ENCODE data around the gene CTBP2. TPM values are rescaled to one million over a fixed set of nuclear protein-coding genes. Genes with fewer than 3 reads are reported as not detected.

The CTBP2 gene
- total RNA-seq, 1 experiment from 2014 or later: 77.8 TPM

DNA sequence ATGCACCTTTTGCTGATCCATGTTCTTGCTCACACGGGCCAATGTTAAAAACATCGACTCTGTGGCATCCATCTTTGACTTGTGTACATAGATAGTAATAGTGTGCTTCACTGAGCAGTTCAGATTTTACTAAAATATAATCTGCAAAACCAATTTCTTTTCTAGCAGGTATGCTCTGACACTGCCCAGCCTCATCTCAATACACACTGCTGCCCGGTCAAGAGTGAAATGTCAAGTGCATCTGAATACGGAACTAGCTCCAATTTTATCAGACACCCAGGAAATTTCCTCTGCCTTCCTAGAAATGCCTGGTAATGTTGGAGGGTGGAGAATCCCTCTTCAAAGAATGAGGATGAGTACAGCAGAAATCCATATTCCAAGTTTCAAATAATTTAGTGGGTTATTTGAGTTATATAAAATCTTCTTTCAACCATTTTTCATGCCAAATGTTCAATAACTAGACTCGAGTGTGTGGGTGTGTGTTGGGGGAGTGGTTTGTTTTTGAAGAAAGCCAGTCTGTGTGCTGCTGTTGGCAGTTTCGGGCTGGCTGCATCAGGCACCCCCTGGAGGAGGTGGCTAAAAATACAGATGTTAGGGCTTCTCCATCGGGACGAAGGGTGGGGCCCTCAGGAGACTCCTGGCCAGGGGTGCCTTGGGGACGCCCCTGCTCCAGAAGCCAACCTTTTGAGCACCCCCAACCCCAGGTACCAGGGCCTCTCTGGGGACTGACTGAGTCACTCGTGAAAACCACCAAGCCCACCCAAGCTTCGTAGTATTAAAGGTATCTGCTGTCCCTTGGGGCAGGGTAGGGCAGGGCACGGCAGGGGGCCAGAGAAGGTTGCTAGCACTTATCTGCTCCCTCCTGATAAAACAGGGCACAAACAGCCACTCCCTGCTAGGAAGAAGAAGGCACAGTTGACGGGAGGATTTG lies 15.4 kb downstream of the CTBP2 start:
- intact Hi-C loops (cut with micrococcal nuclease; ENCODE audit: unreplicated experiment): no loop called here
- BruUV-seq (replicated peaks): no TSS peak

DNA sequence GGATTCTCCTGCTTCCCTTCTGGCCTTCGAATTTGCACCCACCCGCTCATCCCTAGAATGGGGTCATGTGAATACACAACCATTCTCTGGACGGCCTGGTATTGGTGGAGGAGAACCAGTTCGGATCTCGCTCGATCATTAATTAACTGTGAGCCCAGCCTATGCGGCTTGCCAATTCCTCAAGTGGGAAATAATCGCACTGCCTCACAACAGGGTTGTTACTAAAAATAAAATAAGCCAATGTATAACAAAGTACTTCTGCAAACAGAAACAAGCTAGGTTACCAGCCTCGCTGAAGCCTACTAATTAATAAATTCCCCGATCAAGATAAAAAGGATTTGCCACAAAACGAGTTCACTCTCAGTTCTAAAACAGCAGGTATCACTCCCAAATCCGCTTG lies 16.2 kb downstream of the CTBP2 start:
- H3K4me1 ChIP-seq (ENCODE audit: insufficient read depth, low read length, poor library complexity, severe bottlenecking): peaks cover 42% of the 10 kb centered on the region
- ChIA-PET CTCF (interaction anchor here (1.0 kb wide), 1 partner anchor 96 kb away, joined by 3 read pairs; no protein-coding TSS in a partner anchor), POLR2A (ENCODE audit: low non-redundant PET) (no interaction called here)
- intact Hi-C loops (cut with micrococcal nuclease; ENCODE audit: unreplicated experiment): no loop called here
- H3K4me3 ChIP-seq (ENCODE audit: low read depth, low read length, poor library complexity, severe bottlenecking): no peak overlapping the region
- no peaks in the 10 kb centered on the region for H3K27me3 ChIP-seq (replicated peaks; ENCODE audit: insufficient read depth, low read depth, low read length, poor library complexity)
- DNase-seq (ENCODE audit: low spot score): no peak
- no peak overlapping the region for H3K27ac ChIP-seq (ENCODE audit: low read depth, low read length, poor library complexity, severe bottlenecking)
- H3K36me3 ChIP-seq (ENCODE audit: insufficient read depth, low read length, poor library complexity, severe bottlenecking): no peaks in the 10 kb centered on the region
- BruUV-seq (replicated peaks): no TSS peak
- no peak for TF ChIP-seq EZH2 (IDR thresholded peaks at IDR 0.05; ENCODE audit: borderline replicate concordance, low read depth, low read length, poor library complexity, severe bottlenecking)
- TF ChIP-seq, protein P1, sequence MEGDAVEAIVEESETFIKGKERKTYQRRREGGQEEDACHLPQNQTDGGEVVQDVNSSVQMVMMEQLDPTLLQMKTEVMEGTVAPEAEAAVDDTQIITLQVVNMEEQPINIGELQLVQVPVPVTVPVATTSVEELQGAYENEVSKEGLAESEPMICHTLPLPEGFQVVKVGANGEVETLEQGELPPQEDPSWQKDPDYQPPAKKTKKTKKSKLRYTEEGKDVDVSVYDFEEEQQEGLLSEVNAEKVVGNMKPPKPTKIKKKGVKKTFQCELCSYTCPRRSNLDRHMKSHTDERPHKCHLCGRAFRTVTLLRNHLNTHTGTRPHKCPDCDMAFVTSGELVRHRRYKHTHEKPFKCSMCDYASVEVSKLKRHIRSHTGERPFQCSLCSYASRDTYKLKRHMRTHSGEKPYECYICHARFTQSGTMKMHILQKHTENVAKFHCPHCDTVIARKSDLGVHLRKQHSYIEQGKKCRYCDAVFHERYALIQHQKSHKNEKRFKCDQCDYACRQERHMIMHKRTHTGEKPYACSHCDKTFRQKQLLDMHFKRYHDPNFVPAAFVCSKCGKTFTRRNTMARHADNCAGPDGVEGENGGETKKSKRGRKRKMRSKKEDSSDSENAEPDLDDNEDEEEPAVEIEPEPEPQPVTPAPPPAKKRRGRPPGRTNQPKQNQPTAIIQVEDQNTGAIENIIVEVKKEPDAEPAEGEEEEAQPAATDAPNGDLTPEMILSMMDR (conservative IDR thresholded peaks at IDR 0.05; ENCODE audit: low read depth, low read length): no peak
- H3K9me3 ChIP-seq (ENCODE audit: low read depth, low read length, poor library complexity, severe bottlenecking): no peaks in the 10 kb centered on the region

More for the DNA sequence above, 15.4 kb downstream of the CTBP2 start:
- Histone ChIP-seq H3K27ac (ENCODE audit: low read depth, low read length, poor library complexity, severe bottlenecking) (no peak overlapping the region), H3K27me3 (replicated peaks; ENCODE audit: insufficient read depth, low read depth, low read length, poor library complexity) (no peaks in the 10 kb centered on the region), H3K36me3 (ENCODE audit: insufficient read depth, low read length, poor library complexity, severe bottlenecking) (no peaks in the 10 kb centered on the region), H3K4me3 (ENCODE audit: low read depth, low read length, poor library complexity, severe bottlenecking) (no peak overlapping the region), H3K4me1 (ENCODE audit: insufficient read depth, low read length, poor library complexity, severe bottlenecking) (peaks cover 49% of the 10 kb centered on the region), H3K9me3 (ENCODE audit: low read depth, low read length, poor library complexity, severe bottlenecking) (no peaks in the 10 kb centered on the region)
- ChIA-PET POLR2A (ENCODE audit: low non-redundant PET) (no interaction called here), CTCF (interaction anchor here (1.0 kb wide), 1 partner anchor 97 kb away, joined by 3 read pairs; no protein-coding TSS in a partner anchor)
- TF ChIP-seq, protein P1 (conservative IDR thresholded peaks at IDR 0.05; ENCODE audit: low read depth, low read length): peak; percentile 68
- TF ChIP-seq EZH2 (IDR thresholded peaks at IDR 0.05; ENCODE audit: borderline replicate concordance, low read depth, low read length, poor library complexity, severe bottlenecking): no peak
- peak; percentile 68 for DNase-seq (ENCODE audit: low spot score)

DNA sequence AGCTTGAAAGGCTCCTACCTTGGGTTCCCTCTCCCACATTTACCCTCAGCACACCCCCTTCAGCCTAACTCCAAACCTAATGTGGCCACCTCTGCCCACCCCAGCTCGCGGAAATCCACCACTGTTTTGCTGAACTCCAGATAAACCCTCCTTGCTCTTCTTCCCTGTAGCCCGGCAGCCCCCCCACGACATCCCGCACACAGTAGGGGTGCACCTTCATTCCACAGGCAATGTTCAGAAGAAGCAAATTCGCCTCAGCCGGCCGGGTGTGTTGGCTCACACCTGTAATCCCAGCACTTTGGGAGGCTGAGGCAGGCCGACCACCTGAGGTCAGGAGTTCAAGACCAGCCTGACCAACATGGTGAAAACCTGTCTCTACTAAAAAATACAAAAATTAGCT lies 17.4 kb downstream of the CTBP2 start:
- TF ChIP-seq, protein P1 (conservative IDR thresholded peaks at IDR 0.05; ENCODE audit: low read depth, low read length): no peak
- no peak for TF ChIP-seq EZH2 (IDR thresholded peaks at IDR 0.05; ENCODE audit: borderline replicate concordance, low read depth, low read length, poor library complexity, severe bottlenecking)
- no TSS peak for BruUV-seq (replicated peaks)

More for the DNA sequence above, 17.4 kb downstream of the CTBP2 start:
- Histone ChIP-seq H3K9me3 (ENCODE audit: low read depth, low read length, poor library complexity, severe bottlenecking) (no peaks in the 10 kb centered on the region), H3K27me3 (replicated peaks; ENCODE audit: insufficient read depth, low read depth, low read length, poor library complexity) (no peaks in the 10 kb centered on the region), H3K4me3 (ENCODE audit: low read depth, low read length, poor library complexity, severe bottlenecking) (no peak overlapping the region), H3K4me1 (ENCODE audit: insufficient read depth, low read length, poor library complexity, severe bottlenecking) (peaks cover 29% of the 10 kb centered on the region), H3K36me3 (ENCODE audit: insufficient read depth, low read length, poor library complexity, severe bottlenecking) (no peaks in the 10 kb centered on the region), H3K27ac (ENCODE audit: low read depth, low read length, poor library complexity, severe bottlenecking) (peak overlapping the region; percentile 37)
- DNase-seq (ENCODE audit: low spot score): no peak
- CTCF ChIA-PET: no interaction called here
- intact Hi-C loops (cut with micrococcal nuclease; ENCODE audit: unreplicated experiment): no loop called here
- POLR2A ChIA-PET (ENCODE audit: low non-redundant PET): no interaction called here
